Tongue (tissue), 2 donors: Measurements from ENCODE around the gene MRPS15. TPM values are rescaled to one million over a fixed set of nuclear protein-coding genes. Genes with fewer than 3 reads are reported as not detected.
A peak's percentile ranks its signal among the peaks of the same experiment; 100 is the strongest.
"Not testable (repeated sequence)": the region's sequence is repeated elsewhere in the genome, so short reads cannot be mapped to it uniquely, and the experiment has no call there.

ENCODE experiments used
- DNase-seq: peaks from one replicate; pipeline ENCODE4 v3.0.0-alpha.2; 2015
- total RNA-seq: library from RNA; depleted of rRNA; stranded (reverse); fragments of >200 nt; gene quantifications from one replicate; pipeline ENCODE4 v1.2.3, GENCODE V29; 2014

Gene MRPS15
- 28.3 TPM for total RNA-seq

GRCh38 chr1:36463803-36464604 is at the start of gene MRPS15:
TSS of gene MRPS15 (minus strand) at chr1:36464384. CDS start at chr1:36464275, 109 bp downstream.
- peak; percentile 98 for DNase-seq

- DNase-seq = no peak
These were observed 48.7 kb upstream of the MRPS15 start for GRCh38 chr1:36512842-36513241.

DNA sequence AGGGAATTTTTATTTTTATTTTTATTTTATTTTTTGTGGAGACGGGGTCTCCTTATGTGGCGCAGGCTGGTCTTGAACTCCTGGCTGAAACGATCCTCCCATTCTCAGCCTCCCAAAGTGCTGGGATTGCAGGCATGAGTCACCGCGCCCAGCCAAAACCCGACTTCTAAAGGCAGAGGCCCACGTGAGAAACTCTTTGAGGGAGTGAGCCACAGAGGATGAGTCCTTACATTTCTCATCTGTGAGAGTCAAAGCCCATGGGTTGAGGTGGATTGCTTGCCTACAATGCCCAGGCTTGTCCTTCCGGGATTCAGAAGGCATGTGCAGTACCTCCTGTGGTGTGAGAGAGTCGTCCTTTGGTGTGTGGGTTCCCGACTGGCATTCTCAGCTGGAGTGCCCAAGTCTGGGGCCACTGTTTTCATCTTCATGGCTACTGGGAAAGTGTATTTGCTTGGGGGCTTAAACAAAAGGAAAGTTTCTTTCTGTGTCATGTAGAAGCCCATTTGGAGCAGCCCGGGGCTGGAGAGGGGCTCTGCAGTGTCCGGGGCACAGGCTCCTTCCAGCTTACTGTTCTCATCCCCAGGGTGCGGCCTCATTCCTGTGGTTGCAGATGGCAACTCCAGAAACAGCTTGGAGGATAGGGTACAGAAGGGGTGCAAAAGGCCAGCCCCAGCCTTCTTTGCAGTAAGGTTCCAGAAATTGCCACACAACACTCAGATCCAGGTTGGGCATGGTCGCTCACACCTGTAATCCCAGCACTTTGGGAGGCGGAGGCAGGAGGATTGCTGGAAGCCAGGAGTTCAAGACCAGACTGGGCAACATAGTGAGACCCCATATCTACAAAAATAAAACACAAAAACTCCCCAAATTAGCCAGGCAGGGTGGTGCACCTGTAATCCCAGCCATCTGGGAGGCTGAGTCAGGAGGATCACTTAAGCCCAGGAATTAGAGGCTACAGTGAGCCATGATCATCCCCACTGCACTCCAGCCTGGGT is 47.9 kb upstream of the MRPS15 start:
- no peak for DNase-seq

DNA sequence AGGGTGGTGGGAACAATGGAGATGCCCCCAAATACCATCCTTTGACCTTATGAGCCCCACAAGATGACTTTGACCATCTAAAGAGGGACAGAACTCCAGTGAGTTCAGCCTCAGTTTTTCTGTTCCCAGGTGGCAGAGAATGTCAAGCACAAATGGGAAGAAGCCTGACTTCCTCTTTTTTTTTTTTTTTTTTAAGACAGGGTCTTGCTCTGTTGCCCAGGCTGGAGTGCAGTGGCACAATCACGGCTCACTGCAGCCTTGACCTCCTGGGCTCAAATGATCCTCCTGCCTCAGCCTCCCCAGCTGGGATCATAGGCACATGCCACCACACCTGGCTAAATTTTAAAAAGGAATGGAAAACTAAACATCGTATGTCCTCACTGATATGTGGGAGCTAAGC is 47.0 kb upstream of the MRPS15 start:
- not testable (repeated sequence) for DNase-seq

GRCh38 chr1:36510418-36510817 is 46.2 kb upstream of the MRPS15 start:
- no peak for DNase-seq

- DNase-seq = no peak
These were observed 44.1 kb upstream of the MRPS15 start for GRCh38 chr1:36508257-36508656.

DNA sequence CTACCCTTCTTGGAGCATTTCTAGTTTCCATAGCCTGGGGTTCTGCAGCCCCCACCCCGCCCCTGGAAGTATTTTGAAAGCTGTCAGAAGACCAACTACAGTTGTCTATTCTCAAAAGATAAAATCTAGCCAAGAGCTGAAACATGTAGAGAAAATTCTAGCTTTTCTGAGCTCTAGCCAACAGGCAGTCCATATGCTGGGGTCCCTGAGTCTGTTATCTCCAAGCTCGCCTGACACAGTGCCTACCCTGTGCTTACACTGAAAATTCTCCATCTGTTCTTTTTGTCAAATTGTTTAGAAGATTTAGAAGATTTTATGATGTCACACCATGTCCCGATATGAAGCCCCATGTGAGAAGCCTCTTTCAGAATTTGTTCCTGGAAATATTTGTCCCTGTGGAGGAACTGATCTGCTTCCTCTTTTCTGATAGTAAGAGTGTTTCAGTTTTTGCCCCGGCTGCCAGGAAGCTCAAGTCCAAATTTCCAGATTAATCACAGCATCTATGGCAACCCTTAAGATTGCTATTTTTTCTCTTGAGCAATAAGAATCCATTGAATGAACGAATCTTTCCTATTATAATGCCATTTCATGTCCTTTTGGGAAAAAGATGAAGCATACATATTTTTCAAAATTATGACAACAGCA is 42.2 kb upstream of the MRPS15 start:
- no peak for DNase-seq

DNA sequence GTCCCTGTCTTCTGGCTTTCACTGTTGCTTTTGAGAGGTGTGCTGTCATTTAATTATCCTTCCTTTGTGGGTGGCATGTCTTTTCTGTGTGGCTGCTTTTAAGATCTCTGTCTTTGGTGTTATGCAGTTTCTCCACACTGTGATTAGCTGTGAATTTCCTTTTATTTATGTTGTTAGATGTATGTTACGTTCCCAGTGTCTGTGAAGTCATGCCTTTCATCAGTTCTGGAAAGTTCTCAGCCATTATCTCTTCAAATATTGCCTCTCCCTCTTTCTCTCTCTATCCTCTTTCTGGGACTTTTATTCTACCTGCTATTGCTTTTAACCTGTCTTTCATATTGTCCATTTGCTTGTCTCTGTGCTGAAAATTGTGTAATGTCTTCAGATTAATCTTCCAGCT is 39.5 kb upstream of the MRPS15 start:
- DNase-seq = no peak

- no peak for DNase-seq
These were observed 39.0 kb upstream of the MRPS15 start for GRCh38 chr1:36503159-36503558.

GRCh38 chr1:36502616-36503015 is 38.4 kb upstream of the MRPS15 start:
- DNase-seq = no peak

DNA sequence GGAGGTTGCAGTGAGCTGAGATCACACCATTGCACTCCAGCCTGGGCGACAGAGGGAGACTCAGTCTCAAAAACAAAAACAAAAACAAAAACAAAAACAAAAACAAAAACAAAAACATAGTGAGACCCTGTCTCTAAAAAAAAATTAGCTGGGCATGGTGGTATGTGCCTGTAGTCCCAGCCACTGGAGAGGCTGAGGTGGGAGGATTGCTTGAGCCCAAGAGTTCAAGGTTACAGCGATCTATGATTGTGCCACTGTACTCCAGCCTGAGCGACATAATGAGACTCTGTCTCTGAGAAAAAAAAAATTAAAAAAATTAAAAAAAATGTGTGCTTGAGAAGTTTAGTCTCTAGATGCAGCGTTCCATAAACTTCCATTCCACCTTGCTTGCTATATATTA is 37.7 kb upstream of the MRPS15 start:
- not testable (repeated sequence) for DNase-seq

DNA sequence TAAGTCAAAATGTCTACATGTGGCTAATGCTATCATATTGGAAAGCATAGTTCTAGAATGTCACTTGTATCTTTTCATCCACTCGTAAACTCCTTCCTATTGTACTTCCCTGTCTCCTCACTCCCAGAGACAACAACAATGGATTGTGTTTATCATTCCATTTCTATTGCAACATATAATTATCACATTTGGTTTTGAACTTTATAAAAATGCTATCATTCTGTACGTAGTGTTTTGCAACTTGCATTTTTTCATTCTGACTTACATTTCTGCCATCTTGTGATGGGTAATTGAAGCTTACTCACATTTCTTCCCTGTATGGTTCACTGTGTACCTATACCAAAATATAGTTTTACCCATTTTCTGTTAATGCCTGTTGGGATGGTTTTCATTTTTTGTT is 33.0 kb upstream of the MRPS15 start:
- no peak for DNase-seq

GRCh38 chr1:36494971-36495370 is 30.8 kb upstream of the MRPS15 start:
- DNase-seq = no peak

- no peak for DNase-seq
These were observed 29.3 kb upstream of the MRPS15 start for GRCh38 chr1:36493524-36493923.

GRCh38 chr1:36492491-36492890 is 28.3 kb upstream of the MRPS15 start:
- DNase-seq = no peak

DNA sequence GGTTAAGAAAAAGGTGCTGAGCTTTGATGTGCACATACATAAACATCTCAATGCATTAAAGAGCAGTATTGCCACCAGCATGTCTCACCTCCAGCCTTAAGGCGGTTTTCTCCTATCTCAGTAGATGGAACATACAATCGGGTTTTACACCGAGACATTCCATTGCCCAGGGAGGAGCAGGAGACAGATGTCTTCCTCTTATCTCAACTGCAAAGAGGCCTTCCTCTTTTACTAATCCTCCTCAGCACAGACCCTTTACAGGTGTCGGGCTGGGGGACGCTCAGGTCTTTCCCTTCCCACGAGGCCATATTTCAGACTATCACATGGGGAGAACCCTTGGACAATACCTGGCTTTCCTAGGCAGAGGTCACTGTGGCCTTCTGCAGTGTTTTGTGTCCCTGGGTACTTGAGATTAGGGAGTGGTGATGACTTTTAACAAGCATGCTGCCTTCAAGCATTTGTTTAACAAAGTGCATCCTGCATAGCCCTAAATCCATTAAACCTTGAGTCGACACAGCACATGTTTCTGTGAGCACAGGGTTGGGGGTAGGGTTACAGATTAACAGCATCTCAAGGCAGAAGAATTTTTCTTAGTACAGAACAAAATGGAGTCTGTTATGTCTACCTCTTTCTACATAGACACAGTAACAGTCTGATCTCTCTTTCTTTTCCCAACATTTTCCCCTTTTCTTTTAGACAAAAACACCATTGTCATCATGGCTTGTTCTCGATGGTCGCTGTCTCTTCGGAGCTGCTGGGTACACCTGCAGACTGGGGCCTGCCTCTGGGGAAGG is 25.3 kb upstream of the MRPS15 start:
- DNase-seq = not testable (repeated sequence)

- DNase-seq = no peak
These were observed 23.7 kb upstream of the MRPS15 start for GRCh38 chr1:36487906-36488305.

DNA sequence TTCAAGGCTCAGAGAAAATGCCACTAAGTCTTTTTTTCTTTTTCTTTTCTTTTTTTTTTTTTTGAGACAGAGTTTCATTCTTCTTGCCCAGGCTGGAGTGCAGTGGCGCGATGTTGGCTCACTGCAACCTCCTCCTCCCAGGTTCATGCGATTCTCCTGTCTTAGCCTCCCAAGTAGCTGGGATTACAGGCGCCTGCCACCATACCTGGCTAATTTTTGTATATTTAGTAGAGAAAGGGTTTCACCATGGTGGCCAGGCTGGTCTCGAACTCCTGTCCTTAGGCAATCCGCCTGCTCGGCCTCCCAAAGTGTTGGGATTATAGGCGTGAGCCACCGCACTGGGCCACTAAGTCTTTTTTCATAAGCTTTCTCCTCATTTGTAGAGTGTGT is 23.1 kb upstream of the MRPS15 start:
- not testable (repeated sequence) for DNase-seq

GRCh38 chr1:36486439-36487335 is 22.5 kb upstream of the MRPS15 start:
- DNase-seq = peak; percentile 19

DNA sequence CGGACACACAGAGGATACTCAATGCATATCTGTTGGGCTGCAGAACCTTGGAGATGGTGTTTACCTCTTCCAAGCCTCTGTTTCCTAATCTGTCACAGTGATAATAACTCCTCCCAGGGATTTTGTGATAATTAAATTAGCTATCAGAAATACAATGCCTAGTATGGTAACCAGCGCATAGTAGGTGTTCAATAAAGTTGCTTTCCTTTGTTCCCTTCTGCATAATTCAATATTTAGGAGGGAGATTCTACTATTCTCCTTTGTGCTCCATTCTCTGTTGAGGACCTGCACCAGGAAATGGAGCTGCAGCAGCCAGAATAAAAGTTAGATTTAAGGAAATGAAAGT is 21.9 kb upstream of the MRPS15 start:
- no peak for DNase-seq

DNA sequence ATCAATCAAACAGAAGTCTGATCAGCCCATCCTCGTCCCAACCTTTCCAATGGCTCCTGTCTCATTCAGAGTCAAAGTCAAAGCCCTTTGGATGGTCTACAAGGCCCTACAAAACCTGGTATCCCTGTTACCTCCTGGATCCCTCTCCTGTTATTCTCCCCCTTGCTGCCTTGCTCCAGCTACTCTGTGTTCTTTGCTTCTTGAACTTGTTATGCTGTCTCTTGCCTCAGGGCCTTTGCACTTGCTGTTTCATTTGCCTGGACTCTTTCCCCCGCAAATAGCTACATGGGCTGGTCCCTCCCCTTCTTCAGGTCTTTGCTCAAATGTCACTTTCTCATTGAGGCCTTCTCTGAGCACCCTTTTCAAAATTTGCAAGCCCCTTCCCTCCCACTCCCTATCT is 19.9 kb upstream of the MRPS15 start:
- DNase-seq = no peak
